ENCODE data around the gene DDX6.
A peak's percentile ranks its signal among the peaks of the same experiment; 100 is the strongest.
"Not testable (repeated sequence)": the region's sequence is repeated elsewhere in the genome, so short reads cannot be mapped to it uniquely, and the experiment has no call there.

DDX6 gene, protein sequence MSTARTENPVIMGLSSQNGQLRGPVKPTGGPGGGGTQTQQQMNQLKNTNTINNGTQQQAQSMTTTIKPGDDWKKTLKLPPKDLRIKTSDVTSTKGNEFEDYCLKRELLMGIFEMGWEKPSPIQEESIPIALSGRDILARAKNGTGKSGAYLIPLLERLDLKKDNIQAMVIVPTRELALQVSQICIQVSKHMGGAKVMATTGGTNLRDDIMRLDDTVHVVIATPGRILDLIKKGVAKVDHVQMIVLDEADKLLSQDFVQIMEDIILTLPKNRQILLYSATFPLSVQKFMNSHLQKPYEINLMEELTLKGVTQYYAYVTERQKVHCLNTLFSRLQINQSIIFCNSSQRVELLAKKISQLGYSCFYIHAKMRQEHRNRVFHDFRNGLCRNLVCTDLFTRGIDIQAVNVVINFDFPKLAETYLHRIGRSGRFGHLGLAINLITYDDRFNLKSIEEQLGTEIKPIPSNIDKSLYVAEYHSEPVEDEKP

DNA sequence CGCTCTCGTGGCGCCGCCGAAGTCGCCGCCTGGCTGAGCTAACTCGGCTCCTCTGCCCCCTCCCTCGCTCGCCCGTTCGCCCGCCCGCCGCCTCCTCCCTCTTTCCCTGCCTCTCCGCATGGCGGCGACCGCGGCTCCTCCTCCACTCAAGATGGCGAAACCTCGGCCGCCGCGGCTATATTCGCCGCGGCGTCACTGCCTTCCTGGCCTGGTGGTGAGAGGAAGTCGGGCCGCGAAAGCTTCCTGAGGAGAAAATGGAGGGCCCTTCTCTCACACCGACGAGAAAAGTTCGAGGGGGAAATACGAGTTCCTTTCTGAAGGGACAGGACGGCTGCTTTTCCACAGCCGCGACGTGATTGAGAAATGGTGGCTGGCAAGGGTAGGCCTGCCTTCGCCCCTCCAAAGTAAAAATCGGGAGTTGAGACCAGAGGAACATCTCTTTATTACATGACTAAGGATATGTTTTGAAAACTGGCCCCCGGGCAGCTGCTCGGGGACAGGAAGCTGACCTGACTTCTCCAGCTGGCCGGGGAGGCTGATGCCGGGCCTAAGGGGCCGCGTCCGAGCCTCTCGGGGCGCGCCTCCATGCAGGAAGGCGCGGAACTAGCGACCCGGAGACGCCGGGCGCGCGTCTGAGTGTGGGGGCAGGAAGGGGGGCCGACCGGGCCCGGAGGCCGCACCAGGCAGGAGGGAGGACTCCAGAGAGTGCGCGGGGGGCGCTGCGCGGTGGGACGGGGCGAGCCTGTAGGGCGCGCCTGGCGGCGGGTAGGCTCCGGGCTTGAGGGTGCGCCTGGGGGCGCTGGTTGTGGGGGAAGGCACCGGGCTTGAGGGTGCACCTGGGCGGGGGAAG, at the start of gene DDX6:
Gene DDX6 (minus strand): TSS at position 54 of the 850 bp plus-strand sequence. CDS start 4,913 bp downstream, outside the sequence.
- DNase-seq (ENCODE audit: low spot score), result peak; percentile 94

DNA sequence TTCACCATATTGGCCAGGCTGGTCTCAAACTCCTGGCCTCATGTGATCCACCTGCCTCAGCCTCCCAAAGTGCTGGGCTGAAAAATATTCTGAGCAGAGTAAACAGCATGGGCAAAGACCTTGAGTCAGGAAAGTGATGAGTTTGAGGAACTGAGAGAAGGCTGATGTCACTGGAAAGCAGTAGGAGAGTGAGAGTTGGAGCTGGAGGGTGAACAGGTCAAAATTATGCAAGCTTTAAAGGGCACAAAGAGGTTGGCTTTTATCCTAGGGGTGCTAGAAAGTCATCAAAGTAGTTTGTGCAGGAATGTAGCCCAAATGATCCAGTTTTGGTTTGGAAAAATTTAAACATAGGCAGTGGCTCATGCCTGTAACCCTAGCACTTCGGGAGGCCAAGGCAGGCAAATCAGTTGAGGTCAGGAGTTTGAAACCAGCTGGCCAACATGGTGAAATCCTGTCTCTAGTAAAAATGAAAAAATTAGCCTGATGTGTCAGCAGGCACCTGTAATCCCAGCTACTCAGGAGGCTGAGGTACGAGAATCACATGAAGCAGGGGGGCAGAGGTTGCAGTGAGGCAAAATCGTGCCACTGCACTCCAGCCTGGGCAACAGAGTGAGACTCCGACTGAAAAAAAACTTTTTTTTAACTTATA, 48.1 kb upstream of the DDX6 start:
- DNase-seq (ENCODE audit: low spot score), result peak; percentile 20

DNA sequence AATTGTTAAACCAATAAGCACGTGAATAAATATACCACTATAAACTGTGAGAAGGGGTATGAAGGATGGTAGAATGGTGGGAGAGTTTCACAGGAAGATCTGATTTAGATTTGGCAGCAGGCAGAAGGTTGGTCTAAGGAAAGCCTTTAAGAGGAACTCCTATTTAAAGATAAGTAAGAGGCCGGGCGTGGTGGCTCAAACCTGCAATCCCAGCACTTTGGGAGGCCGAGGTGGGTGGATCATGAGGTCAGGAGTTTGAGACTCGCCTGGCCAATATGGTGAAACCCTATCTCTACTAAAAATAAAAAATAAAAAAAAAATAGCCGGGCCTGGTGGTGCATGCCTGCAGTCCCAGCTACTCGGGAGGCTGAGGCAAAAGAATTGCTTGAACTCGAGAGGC, 46.9 kb upstream of the DDX6 start:
- DNase-seq (ENCODE audit: low spot score), result no peak

DNA sequence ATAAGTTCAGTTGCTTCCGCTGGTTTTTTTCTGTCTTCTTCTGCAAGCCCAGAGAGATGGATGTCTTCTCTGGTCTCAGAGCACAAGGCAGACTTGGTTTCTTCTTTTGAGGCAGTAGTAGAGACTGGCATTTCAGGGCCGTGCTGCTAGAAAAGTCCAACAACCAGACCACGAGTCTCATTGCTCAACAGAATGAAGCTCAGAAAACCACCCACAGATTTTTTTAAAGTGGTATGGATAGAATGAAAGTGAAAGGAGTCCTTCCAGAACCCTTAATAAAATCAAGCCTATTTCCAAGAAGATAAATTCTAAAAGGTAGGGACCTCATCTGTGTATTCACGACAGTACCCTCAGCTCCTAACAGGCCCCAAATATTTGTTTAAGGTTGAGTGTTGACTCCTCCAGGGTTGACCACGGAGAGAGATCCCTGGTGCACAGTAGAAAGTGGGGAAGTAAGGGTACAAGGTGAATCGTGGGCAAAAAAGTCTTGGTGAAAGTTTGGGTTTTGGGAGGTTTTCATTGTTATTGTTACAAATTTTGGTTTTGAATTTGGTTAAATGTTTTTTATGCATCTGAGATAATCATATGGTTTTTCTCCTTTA, 43.6 kb upstream of the DDX6 start:
- peak; percentile 56 for DNase-seq (ENCODE audit: low spot score)

DNA sequence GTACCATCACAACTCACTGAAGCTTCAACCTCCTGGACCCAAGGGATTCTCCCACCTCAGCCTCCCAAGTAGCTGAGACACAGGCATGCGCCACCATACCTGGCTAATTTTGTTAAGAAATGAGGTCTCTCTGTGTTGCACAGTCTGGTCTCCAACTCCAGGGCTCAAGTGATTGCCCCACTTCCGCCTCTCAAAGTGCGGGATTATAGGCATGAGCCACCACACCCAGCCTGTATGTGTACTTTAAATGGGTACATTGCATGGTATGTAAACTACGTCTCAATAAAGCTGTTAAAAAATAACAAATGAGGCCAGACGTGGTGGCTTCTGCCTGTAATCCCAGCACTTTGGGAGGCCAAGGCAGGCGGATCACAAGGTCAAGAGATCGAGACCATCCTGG, 36.2 kb upstream of the DDX6 start:
- DNase-seq (ENCODE audit: low spot score), result no peak

DNA sequence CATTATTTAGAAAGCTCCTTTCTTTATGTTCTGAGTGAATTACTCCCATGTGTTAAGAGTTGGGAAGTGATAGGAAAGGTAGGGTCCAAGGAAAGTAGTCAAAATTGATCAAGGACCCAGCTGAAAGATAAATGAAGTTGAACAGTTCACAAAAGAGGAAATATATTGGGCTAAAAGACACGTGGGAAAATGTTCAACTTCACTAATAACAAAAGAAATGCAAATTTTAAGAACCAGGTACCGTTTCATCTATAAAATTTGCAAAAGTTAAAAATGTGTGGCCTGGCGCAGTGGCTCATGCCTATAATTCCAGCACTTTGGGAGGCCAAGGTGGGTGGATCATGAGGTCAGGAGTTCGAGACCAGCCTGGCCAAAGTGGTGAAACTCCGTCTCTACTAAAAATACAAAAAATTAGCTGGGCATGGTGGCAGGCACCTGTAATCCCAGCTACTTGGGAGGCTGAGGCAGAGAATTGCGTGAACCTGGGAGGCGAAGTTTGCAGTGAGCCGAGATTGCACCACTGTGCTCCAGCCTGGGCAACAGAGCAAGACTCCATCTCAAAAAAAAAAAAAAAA, 32.1 kb upstream of the DDX6 start:
- not testable (repeated sequence) for DNase-seq (ENCODE audit: low spot score)

DNA sequence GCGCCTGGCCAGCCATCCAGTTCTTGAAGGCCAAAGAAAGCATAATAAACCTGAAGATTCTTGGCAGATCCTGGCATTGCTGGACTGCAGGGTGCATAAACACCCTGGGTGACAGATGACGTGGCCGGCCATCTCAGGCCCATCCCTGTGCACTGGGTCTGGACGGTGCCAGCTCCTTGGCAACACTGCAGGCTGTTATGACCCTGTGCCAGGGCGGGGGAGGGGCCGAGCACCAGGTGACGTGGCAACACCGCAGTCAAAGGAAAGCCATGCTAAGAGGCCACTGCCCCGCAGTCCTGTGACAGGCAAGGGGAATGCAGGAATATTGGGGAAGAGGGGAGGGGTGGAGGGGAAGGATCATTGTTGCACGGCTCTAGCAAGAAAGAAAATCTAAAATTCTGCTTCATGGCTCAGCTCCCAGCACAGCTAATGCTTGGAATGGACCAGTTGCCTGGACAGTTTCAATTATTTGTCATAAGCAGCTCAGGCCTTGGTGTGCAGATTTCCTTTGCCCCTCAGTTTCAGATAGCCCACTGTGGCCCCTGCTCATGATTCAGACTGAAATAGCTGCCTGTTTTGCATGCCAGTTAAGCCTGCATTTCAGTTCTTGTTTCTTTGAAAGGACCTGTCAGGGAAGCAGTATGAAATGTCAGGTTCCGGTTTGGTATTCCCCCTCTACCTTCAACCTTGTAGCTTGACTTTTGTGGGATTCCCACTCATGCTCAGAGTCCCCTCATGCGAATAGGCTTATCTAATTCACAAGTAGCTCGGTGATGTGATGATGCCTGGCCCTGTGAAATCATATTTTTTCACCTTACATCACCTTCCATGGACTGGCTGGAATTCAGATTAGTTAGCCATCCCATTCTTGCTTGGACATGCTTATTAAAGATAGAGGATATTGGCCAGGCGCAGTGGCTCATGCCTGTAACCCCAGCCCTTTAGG, 29.7 kb upstream of the DDX6 start:
- DNase-seq (ENCODE audit: low spot score), result peak; percentile 69

DNA sequence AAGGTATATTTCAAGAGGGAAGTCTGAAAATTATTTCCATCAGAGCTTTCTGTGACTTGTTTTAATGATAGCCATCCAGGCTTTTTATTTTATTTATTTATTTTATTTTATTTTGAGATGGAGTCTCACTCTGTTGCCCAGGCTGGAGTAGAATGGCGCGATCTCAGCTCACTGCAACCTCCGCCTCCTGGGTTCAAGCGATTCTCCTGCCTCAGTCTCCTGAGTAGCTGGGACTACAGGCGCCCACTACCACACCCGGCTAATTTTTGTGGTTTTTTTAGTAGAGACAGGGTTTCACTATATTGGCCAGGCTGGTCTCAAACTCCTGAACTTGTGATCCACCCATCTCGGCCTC, 29.0 kb upstream of the DDX6 start:
- DNase-seq (ENCODE audit: low spot score), result not testable (repeated sequence)

DNA sequence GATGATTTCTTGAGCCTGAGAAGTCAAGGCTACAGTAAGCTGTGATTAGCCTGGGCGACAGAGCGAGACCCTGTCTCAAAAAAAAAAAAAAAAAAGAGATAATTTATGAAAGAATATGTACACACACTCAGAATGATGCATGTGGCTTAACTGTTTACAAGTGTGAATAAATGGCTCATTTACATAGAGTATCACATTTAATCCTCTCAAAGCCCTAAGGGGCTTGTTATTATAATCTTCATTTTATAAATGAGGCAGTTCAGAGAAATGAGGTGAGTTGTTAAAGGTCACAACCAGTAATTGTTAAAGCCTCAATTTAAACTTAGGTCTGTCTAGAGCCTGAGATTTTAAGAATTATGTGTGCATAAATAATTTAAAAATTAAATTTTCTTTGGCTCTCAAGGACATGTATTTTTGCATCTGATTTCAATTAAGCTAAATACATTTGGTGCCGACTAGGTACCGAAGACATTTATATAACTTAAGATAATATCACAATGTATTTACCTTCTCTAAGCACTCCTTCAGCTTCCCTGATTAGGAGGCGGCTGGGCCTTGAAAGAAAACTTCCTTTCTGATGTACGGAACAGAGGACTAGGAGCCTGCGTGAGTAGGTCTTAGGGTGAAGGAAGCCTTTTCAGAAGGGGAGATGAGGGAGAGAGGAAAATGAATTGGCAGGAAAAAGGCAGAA, 28.5 kb upstream of the DDX6 start:
- no peak for DNase-seq (ENCODE audit: low spot score)

DNA sequence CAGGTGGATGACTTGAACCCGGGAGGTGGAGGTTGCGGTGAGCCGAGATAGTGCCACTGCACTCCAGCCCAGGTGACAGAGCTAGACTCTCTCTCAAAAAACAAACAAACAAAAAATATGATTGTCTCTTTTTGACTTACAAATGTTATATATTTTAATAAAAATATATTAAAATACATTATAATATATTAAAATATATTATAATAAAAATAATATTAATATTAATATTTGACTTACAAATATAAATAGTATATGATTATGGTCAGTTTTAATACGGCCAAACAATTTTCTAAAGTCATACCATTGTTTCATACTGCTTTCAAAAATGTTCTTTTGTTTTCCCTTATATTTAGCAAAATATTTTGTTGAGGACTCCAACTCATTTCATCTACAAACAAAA, 27.2 kb upstream of the DDX6 start:
- DNase-seq (ENCODE audit: low spot score), result no peak

DNA sequence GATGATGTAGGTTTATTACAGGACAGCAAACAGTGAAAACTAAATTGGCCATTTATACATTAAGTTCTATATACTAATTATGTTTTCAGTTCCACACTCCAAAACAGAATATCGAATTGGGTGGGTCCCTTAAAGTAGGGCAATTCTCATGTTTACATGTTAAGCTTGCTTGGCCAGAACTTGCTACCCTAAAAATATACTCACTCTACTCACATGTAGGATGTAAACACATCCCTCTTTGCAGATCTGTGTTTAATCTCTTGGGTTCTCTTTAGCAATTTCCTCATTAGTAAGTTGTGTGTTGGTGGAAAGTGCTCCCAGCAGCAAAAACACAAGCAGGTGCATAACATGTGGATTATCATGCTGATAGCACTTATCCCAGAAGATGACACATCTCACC, 22.6 kb upstream of the DDX6 start:
- no peak for DNase-seq (ENCODE audit: low spot score)

DNA sequence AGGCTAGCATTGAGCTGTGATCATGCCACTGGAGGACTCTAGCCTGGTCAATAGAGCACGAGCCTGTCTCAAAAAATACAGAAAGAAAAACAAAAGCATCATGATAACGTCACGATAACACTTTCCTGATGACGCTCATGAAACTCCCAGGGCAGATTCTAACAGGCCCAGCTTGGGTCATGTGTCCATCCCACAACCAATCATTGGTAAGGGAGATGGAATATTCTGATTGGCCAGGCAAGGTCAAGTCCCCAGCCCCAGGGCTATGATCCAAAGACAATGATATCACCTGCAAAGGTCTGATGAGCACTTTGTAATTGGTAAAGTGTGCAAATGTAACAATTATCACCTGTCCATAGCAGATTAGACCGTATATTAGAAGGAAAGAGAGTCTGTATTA, 21.5 kb upstream of the DDX6 start:
- no peak for DNase-seq (ENCODE audit: low spot score)

DNA sequence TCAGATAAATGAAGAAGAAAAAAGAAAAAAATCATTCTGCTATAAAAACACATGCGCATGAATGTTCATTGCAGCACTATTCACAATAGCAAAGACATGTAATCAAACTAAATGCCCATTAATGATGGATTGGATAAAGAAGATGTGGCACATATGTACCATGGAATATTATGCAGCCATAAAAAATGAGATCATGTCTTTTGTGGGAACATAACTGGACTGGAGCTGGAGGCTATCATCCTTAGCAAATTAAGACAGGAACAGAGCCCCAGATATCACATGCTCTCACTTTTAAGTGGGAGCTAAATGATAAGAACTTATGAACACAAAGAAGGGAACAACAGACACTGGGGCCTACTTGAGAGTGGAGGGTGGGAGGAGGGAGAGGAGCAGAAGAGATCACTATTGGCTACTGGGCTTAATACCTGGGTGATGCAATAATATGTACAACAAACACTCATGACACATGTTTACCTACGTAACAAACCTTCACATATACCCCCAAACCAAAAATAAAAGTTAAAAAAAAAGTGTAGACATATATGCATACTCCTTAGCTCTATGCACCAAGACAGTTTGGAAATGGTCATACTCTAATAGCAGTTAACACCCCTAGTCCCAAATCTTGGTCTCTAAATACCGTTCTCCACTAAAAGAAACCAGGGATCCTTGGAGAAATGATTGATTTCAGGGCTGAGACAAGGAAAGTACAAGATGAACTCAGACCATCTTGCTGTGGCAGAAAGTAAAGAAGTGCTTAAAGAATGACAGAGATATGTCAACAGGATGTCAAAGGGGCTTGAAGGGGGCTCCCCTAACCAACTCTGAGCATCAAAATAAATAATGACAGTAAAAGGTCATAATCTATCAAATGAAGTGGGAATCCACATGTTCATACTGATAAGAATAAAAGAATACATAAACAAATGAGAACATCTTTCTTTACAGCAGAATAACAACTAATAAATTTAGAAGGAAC, 17.1 kb upstream of the DDX6 start:
- DNase-seq (ENCODE audit: low spot score), result no peak

DNA sequence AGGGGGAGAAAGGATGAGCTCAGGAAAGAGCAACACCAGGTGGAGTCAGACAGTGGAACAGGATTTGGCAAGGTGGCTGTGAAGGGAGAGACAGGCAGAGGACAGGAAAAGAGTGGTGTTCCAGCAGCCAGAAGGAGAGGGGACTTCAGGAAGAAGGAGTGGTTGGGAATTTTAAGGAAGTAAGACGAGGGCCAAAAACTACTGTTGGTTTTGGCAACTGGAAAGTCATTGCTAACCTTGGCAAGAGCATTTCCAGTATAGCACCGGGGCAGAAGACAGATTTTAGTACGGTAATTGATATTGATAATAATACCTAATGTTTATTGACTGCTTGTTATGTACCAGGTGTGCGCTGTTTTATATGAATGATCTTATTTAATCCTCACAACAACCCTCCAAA, 15.4 kb upstream of the DDX6 start:
- no peak for DNase-seq (ENCODE audit: low spot score)

DNA sequence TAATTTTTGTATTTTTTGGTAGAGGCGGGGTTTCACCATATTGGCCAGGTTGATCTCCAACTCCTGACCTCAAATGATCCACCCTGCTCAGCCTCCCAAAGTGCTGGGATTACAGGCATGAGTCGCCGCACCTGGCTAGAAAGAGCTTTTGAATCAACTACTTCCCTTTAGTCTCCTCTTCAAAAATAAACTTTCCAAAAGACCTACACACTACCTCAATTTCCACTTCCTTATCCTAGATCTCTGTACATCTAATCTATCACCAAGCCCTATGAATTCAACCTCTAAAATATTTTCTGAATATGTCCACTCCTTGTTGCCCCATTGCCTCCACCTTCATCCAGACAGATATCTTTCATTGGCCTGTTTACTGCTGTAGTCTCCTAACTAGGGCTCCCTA, 13.1 kb upstream of the DDX6 start:
- DNase-seq (ENCODE audit: low spot score), result no peak

DNA sequence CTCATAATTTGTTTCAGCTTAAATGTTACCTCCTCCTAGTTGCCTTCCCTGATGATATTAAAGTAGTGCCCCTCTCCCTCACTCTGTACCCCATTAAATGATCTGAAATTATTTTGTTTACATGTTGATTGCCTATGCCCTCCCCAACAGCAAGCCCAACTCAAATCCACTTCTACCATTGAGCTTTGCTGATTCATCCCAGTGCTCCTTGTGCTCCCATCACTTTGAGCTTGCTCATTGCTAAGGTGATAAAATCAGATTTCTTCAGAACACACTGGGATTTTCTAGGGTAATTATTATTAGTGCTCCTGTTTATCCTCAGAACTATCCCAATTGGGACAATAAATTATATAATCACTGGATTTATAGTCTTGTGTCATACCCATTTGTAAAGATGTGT, 8.4 kb upstream of the DDX6 start:
- DNase-seq (ENCODE audit: low spot score), result no peak

DNA sequence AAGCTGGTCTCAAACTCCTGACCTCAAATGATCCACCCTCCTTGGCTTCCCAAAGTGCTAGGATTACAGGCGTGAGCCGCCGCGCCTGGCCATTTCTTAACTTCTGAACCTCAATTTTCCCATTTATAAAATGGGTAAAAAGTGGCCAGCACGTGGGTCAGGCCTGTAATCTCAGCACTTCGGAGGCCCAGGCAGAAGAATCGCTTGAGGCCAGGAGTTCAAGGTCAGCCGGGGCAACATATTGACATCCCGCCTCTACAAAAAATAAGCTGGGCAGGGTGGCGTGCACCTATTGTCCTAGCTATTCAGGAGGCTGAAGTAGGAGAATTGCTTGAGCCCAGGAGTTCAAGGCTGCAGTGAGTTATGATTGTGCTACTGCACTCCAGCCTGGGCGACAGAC, 6.5 kb upstream of the DDX6 start:
- DNase-seq (ENCODE audit: low spot score), result no peak

DNA sequence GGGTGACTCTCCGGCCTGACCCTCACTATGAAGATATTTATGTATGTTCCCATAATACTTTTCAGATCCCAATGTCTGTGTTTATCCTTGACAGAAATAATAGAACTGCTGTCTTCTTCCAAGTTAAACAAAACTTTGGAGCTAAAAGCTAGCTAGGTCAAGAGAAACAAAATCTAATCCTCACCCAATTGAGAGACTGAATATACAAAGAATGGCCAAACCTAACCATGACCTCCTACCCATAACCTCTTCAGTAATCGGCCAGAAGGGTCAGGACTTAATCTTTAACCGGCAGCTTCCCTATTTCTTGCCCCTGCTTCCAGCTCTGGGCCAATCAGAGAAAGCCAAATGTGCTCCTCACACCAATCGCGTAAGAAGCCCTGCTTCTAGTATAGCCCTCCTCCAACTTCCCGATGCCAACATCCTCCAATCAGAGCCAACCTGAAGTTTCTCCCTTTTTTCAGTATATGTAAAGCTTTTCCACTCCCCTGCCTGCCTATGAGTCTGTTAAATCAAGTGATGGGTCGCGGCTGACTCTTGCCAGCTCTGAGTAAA, 1.7 kb upstream of the DDX6 start:
- peak; percentile 88 for DNase-seq (ENCODE audit: low spot score)

Measured in Ammon's horn (tissue), 1 donor.